Measurements from ENCODE around the gene ARHGAP12. TPM values are rescaled to one million over a fixed set of nuclear protein-coding genes. Genes with fewer than 3 reads are reported as not detected.

The ARHGAP12 gene
- total and polyA plus RNA-seq, 2 donors (not counting 3 experiments of a cell fraction or from before 2014, with no cell fraction given): 5.8 to 19.3 TPM

- intact Hi-C loops (cut with micrococcal nuclease) (no loop called here), dilution Hi-C loops (cut with MboI; ENCODE audit: extremely low pct_ligation_motif_present, low sequenced_read_pairs) (no loop called here)
- no peak for TF ChIP-seq JUN (IDR thresholded peaks at IDR 0.05; ENCODE audit: borderline replicate concordance, insufficient read depth, insufficient read length, low read depth)
- no peak for TF ChIP-seq GATA2 (IDR thresholded peaks at IDR 0.05; ENCODE audit: insufficient read depth, insufficient read length, low read depth, low read length)
- no peak for TF ChIP-seq POLR2AphosphoS5 (IDR thresholded peaks at IDR 0.05; ENCODE audit: insufficient read depth, low read depth, low read length)
- no peak for TF ChIP-seq MAX (IDR thresholded peaks at IDR 0.05; ENCODE audit: insufficient read depth, insufficient read length)
- TF ChIP-seq CTCF (IDR thresholded peaks at IDR 0.05; ENCODE audit: extremely low read depth in 1 of 2, insufficient read depth in 1 of 2, low read depth in 1 of 2, low read length in 2 of 2): no peak
- no peak for TF ChIP-seq FOS (IDR thresholded peaks at IDR 0.05; ENCODE audit: borderline replicate concordance, insufficient read depth, low read length)
- no peak for TF ChIP-seq POLR2A (IDR thresholded peaks at IDR 0.05; ENCODE audit: low read depth, low read length)
- TF ChIP-seq EZH2 (IDR thresholded peaks at IDR 0.05; ENCODE audit: borderline replicate concordance, low read depth, low read length, severe bottlenecking): no peak
- TF ChIP-seq MYC (IDR thresholded peaks at IDR 0.05; ENCODE audit: low read depth, low read length): no peak
- Histone ChIP-seq H3K9me3 (replicated peaks; ENCODE audit: control insufficient read depth, insufficient read depth, low read length) (no peaks in the 10 kb centered on the region), H3K79me2 (ENCODE audit: control insufficient read depth, insufficient read depth, low read length) (no peaks in the 10 kb centered on the region), H3K4me2 (ENCODE audit: insufficient read depth, low read length) (no peak overlapping the region), H3K27ac (ENCODE audit: insufficient read depth, low read depth, low read length) (no peak overlapping the region), H3K4me1 (ENCODE audit: control insufficient read depth, extremely low read depth, insufficient read depth, low read length) (peaks cover 12% of the 10 kb centered on the region), H3K9ac (replicated peaks; ENCODE audit: extremely low read depth, insufficient read depth, low read length) (no peak overlapping the region), H3K27me3 (ENCODE audit: control insufficient read depth in 2 of 2, insufficient read depth in 2 of 2, low read length in 2 of 2) (no peaks in the 10 kb centered on the region), H3K9me1 (replicated peaks; ENCODE audit: control insufficient read depth, extremely low read depth, insufficient read depth, low read length) (no peaks in the 10 kb centered on the region), H4K20me1 (replicated peaks; ENCODE audit: control insufficient read depth, extremely low read depth, insufficient read depth, low read length) (no peaks in the 10 kb centered on the region), H3K4me3 (replicated peaks in 1 of 3; ENCODE audit: insufficient read depth in 1 of 3, low read depth in 1 of 3, low read length in 3 of 3) (no peak overlapping the region), H2AFZ (ENCODE audit: low read depth, low read length) (no peak overlapping the region), H3K36me3 (ENCODE audit: control insufficient read depth in 2 of 2, extremely low read depth in 1 of 2, insufficient read depth in 2 of 2, low read length in 2 of 2) (no peaks in the 10 kb centered on the region)
- ChIA-PET POLR2A (no interaction called here), CTCF (interaction anchor here (0.7 to 1.3 kb wide), 3 partner anchors 9 to 73 kb away, joined by 3 to 5 read pairs (median 4); no protein-coding TSS in a partner anchor)
- DNase-seq (ENCODE audit: low read depth, low spot score): no peak
- no peak for FAIRE-seq
- no TSS peak for BruUV-seq (replicated peaks)
Observed at GRCh38 chr10:31935678-31936077, 7.0 kb upstream of the ARHGAP12 start.

Data from endothelial cell of umbilical vein (primary cell).